Panc1 (cell line): ENCODE measurements around the gene HMGA1. TPM values are rescaled to one million over a fixed set of nuclear protein-coding genes. Genes with fewer than 3 reads are reported as not detected.

Source experiments
- ATAC-seq: fragments of 200-7000 bp; cut with Tn5 transposase; 2 replicates; pipeline ENCODE4 v1.9.1; 2020; ENCODE audit warnings: mild to moderate bottlenecking, moderate library complexity
- BruUV-seq: library from RNA; stranded (reverse); fragments of 400-500 nt; replicated peaks from 2 replicates; lab custom pipeline; 2021; lab: Mats Ljungman, UMichigan
- CTCF ChIA-PET: fragments of 300-600 bp; sonication (Branson Sonifier 250); formaldehyde crosslinking; loops from one replicate; lab custom pipeline; 2022; ENCODE audit warnings: antibody characterized with exemption; lab: Charles Lee
- POLR2A ChIA-PET: fragments of 300-600 bp; sonication (Branson Sonifier 250); formaldehyde crosslinking; loops from one replicate; lab custom pipeline; 2022; ENCODE audit warnings: antibody characterized with exemption; lab: Charles Lee
- DNase-seq: peaks from one replicate; pipeline ENCODE4 v3.0.0-alpha.2; 2010; ENCODE audit warnings: low read depth, low spot score
- H3K27ac ChIP-seq: 2 replicates; pipeline ENCODE4 v1.5.1; 2011; ENCODE audit warnings: mild to moderate bottlenecking, low read length, inconsistent platforms
- H3K27me3 ChIP-seq: fragments of 200-500 bp; sonication (Bioruptor generic); 2 replicates; pipeline ENCODE4 v1.6.0; 2014; ENCODE audit warnings: low read length, inconsistent platforms; ENCODE audit not compliant: control insufficient read depth, insufficient read depth
- H3K36me3 ChIP-seq: fragments of 200-500 bp; sonication (Bioruptor generic); 2 replicates; pipeline ENCODE4 v1.5.1; 2014; ENCODE audit warnings: inconsistent platforms, mild to moderate bottlenecking, low read length, moderate library complexity; ENCODE audit not compliant: control insufficient read depth, insufficient read depth
- H3K4me1 ChIP-seq: 2 replicates; pipeline ENCODE4 v1.5.1; 2011; ENCODE audit warnings: inconsistent platforms, mild to moderate bottlenecking, low read length, moderate library complexity; ENCODE audit not compliant: control insufficient read depth, insufficient read depth
- H3K4me3 ChIP-seq, 2 experiments: 2 replicates each; pipeline ENCODE4 v1.5.1; 2011 to 2012; ENCODE audit warnings: low read depth in 2 of 2, low read length in 2 of 2, mild to moderate bottlenecking in 2 of 2, inconsistent platforms in 1 of 2, moderate library complexity in 1 of 2
- H3K9me3 ChIP-seq: fragments of 200-500 bp; sonication (Bioruptor generic); 2 replicates; pipeline ENCODE4 v1.5.1; 2014; ENCODE audit warnings: low read depth, mild to moderate bottlenecking, inconsistent platforms, low read length, moderate library complexity; ENCODE audit not compliant: control insufficient read depth, insufficient read depth
- POLR2AphosphoS5 ChIP-seq: IDR thresholded peaks from 2 replicates; pipeline ENCODE4 v1.6.1; 2012; ENCODE audit warnings: mild to moderate bottlenecking, low read depth, low read length, moderate library complexity
- SIN3A ChIP-seq: IDR thresholded peaks from 2 replicates; pipeline ENCODE4 v1.6.1; 2012; ENCODE audit warnings: low read depth, mild to moderate bottlenecking, low read length, moderate library complexity, borderline replicate concordance; ENCODE audit not compliant: insufficient read depth
- TCF7L2 ChIP-seq: IDR thresholded peaks from 2 replicates; pipeline ENCODE4 v1.6.1; 2011; ENCODE audit warnings: mild to moderate bottlenecking, low read depth, low read length, inconsistent platforms
- in situ Hi-C: cut with HindIII; loops from 2 replicates; pipeline ENCODE4 v1.10.0; 2016; ENCODE audit warnings: low sequenced_read_pairs, low pct_unique_long_range_greater_than_20kb
- intact Hi-C: fragments of 100-400 bp; cut with micrococcal nuclease; formaldehyde crosslinking; loops from one replicate; pipeline ENCODE4 v1.10.0; 2022; ENCODE audit not compliant: unreplicated experiment
- total RNA-seq: library from RNA; stranded (reverse); gene quantifications from one replicate; pipeline ENCODE4 v1.2.1, GENCODE V29; 2021; ENCODE audit not compliant: unreplicated experiment
- TF ChIP-seq, protein P1 (sequence below), 2 experiments: IDR thresholded peaks; 2 replicates each; pipeline ENCODE4 v1.6.1; 2011 to 2012; ENCODE audit warnings: low read depth in 2 of 2, control low read depth in 1 of 2, low read length in 1 of 2, mild to moderate bottlenecking in 1 of 2, moderate library complexity in 1 of 2; ENCODE audit not compliant: insufficient read depth in 1 of 2
- TF ChIP-seq, protein P2 (sequence below): fragments of 450-650 bp; IDR thresholded peaks from 2 replicates; pipeline ENCODE4 v1.5.1; 2017; ENCODE audit warnings: mild to moderate bottlenecking

Gene HMGA1
- total RNA-seq, 1 experiment from 2014 or later, result 444 TPM

DNA sequence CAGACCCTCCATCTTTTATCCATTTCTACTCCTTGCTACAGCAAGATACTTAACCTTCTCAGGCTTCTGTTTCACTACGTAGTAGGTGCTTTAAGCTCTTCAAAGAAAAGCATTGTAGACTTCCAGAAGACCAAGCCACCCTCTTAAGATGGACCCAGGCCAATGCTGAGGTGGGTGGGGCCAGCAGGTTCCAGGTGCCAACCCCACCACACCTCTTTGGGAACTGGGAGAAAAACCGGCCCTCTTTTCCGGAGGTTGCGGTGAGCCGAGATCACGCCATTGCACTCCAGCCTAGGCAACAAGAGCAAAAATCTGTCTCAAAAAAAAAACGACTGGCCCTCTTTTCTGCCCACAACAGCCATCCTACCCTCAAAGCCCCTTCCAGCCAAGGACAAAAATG, 10.6 kb upstream of the HMGA1 start:
- no TSS peak for BruUV-seq
- TF ChIP-seq TCF7L2, result no peak
- TF ChIP-seq, protein P1, sequence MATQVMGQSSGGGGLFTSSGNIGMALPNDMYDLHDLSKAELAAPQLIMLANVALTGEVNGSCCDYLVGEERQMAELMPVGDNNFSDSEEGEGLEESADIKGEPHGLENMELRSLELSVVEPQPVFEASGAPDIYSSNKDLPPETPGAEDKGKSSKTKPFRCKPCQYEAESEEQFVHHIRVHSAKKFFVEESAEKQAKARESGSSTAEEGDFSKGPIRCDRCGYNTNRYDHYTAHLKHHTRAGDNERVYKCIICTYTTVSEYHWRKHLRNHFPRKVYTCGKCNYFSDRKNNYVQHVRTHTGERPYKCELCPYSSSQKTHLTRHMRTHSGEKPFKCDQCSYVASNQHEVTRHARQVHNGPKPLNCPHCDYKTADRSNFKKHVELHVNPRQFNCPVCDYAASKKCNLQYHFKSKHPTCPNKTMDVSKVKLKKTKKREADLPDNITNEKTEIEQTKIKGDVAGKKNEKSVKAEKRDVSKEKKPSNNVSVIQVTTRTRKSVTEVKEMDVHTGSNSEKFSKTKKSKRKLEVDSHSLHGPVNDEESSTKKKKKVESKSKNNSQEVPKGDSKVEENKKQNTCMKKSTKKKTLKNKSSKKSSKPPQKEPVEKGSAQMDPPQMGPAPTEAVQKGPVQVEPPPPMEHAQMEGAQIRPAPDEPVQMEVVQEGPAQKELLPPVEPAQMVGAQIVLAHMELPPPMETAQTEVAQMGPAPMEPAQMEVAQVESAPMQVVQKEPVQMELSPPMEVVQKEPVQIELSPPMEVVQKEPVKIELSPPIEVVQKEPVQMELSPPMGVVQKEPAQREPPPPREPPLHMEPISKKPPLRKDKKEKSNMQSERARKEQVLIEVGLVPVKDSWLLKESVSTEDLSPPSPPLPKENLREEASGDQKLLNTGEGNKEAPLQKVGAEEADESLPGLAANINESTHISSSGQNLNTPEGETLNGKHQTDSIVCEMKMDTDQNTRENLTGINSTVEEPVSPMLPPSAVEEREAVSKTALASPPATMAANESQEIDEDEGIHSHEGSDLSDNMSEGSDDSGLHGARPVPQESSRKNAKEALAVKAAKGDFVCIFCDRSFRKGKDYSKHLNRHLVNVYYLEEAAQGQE (IDR thresholded peaks at IDR 0.05; ENCODE audit: insufficient read depth in 1 of 2, low read depth in 2 of 2, low read length in 1 of 2), result no peak
- TF ChIP-seq POLR2AphosphoS5, result no peak
- TF ChIP-seq, protein P2, sequence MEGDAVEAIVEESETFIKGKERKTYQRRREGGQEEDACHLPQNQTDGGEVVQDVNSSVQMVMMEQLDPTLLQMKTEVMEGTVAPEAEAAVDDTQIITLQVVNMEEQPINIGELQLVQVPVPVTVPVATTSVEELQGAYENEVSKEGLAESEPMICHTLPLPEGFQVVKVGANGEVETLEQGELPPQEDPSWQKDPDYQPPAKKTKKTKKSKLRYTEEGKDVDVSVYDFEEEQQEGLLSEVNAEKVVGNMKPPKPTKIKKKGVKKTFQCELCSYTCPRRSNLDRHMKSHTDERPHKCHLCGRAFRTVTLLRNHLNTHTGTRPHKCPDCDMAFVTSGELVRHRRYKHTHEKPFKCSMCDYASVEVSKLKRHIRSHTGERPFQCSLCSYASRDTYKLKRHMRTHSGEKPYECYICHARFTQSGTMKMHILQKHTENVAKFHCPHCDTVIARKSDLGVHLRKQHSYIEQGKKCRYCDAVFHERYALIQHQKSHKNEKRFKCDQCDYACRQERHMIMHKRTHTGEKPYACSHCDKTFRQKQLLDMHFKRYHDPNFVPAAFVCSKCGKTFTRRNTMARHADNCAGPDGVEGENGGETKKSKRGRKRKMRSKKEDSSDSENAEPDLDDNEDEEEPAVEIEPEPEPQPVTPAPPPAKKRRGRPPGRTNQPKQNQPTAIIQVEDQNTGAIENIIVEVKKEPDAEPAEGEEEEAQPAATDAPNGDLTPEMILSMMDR, result no peak
- TF ChIP-seq SIN3A, result no peak
- Histone ChIP-seq H3K4me1 (peaks cover 29% of the 10 kb centered on the region), H3K4me3 (no peak overlapping the region), H3K27me3 (no peaks in the 10 kb centered on the region), H3K36me3 (no peaks in the 10 kb centered on the region), H3K27ac (peak overlapping the region; percentile 62; the same call in 1 of the 2 replicates), H3K9me3 (no peaks in the 10 kb centered on the region)
- DNase-seq (no peak), ATAC-seq (no peak)
- POLR2A ChIA-PET, result no interaction called here
- in situ Hi-C loops (no loop called here), intact Hi-C loops (no loop called here)
- CTCF ChIA-PET, result no interaction called here

DNA sequence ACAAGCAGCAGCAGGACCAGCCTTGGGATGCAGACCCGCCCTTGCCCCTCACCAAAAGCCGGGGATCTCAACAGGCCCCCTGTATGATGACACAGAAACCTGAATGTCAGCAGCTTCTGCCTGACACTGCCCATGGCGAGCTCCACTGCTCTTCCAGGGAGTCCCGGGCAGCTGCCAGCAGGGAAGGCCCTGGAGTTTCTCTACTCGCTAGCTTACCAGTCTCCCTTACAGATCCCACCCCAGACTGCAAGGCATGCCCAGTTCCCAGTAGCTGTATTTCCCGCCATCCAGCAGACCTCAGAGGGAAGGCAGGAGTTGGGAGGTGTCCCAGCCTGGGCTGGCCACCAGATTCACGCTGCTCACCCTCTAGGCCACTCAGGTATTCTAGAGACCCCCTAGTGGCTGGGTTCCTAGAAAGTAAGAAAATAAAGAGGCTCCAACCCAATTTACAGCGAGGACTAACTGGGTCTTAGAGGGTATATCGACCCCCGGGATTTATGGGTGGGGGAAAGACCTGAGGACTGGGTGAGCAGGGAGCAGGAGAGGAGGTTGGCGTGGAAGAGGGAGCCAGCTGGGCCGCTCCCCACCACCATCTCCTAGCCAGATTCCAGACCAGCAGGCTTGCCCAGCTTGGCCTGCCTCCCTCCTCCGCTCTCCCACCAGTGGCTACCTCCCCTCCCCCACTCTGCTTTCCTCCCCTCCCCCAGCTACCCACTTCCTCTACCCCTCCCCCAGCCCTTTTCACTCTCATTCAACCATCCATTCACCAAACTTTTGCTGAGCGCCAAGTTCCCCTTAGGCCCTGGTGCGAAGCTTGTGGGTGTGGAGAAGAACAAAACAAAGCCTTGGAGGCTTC, 9.7 kb upstream of the HMGA1 start:
- no TSS peak for BruUV-seq
- DNase-seq, result no peak
- Histone ChIP-seq H3K9me3 (no peaks in the 10 kb centered on the region), H3K27me3 (no peaks in the 10 kb centered on the region), H3K4me3 (no peak overlapping the region), H3K36me3 (no peaks in the 10 kb centered on the region), H3K4me1 (peaks cover 29% of the 10 kb centered on the region), H3K27ac (peak overlapping the region; percentile 62; the same call in 1 of the 2 replicates)
- no peak for ATAC-seq
- intact Hi-C loops (no loop called here), in situ Hi-C loops (no loop called here)
- CTCF ChIA-PET, result no interaction called here
- no peak for TF ChIP-seq POLR2AphosphoS5
- TF ChIP-seq SIN3A, result no peak
- TF ChIP-seq, protein P1 (IDR thresholded peaks at IDR 0.05; ENCODE audit: insufficient read depth in 1 of 2, low read depth in 2 of 2, low read length in 1 of 2), result no peak
- no peak for TF ChIP-seq TCF7L2
- TF ChIP-seq, protein P2, result no peak
- POLR2A ChIA-PET, result interaction anchor here (0.6 to 0.7 kb wide), 2 partner anchors 10 to 465 kb away, joined by 3 to 12 read pairs; partner anchors contain the start of gene HMGA1
